GM12875 (cell line): ENCODE measurements around the gene KHDC4.
"Not testable (repeated sequence)": the region's sequence is repeated elsewhere in the genome, so short reads cannot be mapped to it uniquely, and the experiment has no call there.

ENCODE experiments used
- H3K4me3 ChIP-seq: one replicate; pipeline ENCODE4 v1.5.1; 2011; ENCODE audit warnings: low read depth, low read length, control low read depth
- TF ChIP-seq, protein P1 (sequence below): IDR thresholded peaks from 2 replicates; pipeline ENCODE4 v1.5.1; 2011; ENCODE audit warnings: low read depth, mild to moderate bottlenecking, control low read depth, inconsistent platforms, low read length, moderate library complexity, borderline replicate concordance; ENCODE audit not compliant: insufficient read depth

Gene KHDC4

GRCh38 chr1:155904261-155904660, 30.0 kb downstream of the KHDC4 start:
- TF ChIP-seq, protein P1, sequence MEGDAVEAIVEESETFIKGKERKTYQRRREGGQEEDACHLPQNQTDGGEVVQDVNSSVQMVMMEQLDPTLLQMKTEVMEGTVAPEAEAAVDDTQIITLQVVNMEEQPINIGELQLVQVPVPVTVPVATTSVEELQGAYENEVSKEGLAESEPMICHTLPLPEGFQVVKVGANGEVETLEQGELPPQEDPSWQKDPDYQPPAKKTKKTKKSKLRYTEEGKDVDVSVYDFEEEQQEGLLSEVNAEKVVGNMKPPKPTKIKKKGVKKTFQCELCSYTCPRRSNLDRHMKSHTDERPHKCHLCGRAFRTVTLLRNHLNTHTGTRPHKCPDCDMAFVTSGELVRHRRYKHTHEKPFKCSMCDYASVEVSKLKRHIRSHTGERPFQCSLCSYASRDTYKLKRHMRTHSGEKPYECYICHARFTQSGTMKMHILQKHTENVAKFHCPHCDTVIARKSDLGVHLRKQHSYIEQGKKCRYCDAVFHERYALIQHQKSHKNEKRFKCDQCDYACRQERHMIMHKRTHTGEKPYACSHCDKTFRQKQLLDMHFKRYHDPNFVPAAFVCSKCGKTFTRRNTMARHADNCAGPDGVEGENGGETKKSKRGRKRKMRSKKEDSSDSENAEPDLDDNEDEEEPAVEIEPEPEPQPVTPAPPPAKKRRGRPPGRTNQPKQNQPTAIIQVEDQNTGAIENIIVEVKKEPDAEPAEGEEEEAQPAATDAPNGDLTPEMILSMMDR = no peak

DNA sequence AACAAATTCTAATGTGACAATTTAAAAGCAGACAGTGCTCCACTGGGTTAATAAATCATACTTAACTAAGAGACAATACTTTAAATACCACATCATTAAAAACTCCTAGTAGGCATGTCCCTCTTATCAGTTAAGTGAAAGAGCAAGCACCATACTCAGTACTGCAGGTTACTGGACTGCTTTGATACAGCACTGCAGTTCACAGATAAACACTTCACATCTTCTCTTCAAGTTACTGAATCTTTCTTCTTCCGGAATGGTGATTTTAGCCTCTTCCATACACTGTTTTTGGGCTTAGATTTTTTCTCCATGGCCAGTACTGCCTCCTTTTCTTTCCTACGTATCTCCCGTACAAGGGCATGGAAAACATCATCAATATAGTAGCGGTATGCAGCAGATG, 34.1 kb downstream of the KHDC4 start:
- TF ChIP-seq, protein P1 = no peak
- H3K4me3 ChIP-seq = no peak overlapping the region

More at GRCh38 chr1:155904261-155904660, 30.0 kb downstream of the KHDC4 start:
- H3K4me3 ChIP-seq = no peak overlapping the region

DNA sequence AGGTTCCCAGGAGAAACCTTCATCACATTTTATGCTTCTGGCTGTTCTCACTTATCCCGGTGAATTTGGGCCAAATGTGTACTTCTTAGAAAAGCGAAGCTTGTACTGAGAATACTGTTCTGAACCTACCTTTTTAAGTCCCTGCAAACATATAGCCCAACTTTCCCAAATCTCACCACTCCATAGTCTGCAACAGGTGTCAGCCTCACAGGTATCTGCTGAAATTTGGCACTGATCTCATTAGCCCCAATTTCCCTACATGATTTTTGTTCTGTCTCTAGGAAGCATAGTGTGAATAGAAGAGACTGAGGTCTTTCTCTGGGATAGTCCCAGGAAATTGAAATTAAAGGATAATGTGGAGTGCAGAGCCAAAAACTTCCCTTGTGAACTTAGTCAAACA, 34.5 kb downstream of the KHDC4 start:
- TF ChIP-seq, protein P1 = no peak
- no peak overlapping the region for H3K4me3 ChIP-seq

DNA sequence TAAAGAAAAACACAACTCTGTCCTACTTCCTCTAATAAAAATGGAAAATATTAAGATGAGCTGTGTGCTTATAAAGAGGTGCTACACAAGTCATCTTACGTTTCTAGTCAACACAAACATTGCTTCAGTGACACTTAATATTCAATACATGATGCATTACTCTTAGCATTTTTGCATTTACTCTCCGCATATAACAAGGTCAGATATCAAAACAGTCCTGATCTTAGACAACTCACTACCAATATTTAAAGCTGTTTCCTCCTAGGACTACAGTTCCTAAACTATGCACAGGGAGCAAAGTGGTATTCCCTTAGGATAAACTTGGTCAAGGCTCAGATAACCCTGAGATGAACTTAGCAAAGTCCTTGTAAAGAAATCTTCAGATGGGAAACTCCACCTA, 35.3 kb downstream of the KHDC4 start:
- TF ChIP-seq, protein P1 = no peak
- no peak overlapping the region for H3K4me3 ChIP-seq

DNA sequence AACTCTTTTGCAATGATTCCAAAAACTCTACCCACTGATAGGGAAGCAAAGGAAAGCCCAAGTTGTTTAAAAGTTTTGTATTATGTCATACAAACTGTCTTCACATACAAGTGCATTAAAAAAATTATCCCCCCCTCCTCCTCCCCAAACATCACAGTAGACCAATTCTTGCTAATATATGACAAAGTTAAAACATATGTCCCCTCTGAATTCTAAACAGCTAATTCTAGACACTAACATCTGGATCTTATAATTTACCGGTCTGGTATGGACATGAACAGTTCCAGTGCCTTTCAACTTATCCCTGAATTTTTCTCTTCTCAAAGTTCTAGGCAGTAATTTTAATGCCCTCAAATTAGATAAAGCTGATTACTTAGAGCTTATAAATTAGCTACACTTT, 36.5 kb downstream of the KHDC4 start:
- TF ChIP-seq, protein P1 = no peak
- no peak overlapping the region for H3K4me3 ChIP-seq

DNA sequence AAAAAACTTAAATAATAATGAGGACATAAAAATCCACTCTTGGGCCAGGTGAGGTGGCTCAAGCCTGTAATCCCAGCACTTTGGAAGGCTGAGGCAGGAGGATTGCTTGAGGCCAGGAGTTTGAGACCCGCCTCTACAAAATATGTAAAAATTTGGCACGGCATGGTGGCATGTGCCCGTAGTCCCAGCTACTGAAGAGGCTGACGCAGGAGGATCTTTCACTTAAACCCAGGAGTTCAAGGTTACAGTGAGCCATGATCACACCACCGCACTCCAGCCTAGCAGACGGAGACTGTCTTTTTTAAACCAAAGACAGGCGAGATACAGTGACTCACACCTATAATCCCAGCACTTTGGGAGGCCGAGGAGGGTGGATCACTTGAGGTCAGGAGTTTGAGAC, 37.7 kb downstream of the KHDC4 start:
- H3K4me3 ChIP-seq = not testable (repeated sequence)

- H3K4me3 ChIP-seq = not testable (repeated sequence)
Observed at GRCh38 chr1:155895617-155896016, 38.6 kb downstream of the KHDC4 start.

GRCh38 chr1:155893389-155894142, 40.6 kb downstream of the KHDC4 start:
- TF ChIP-seq, protein P1 = no peak
- no peak overlapping the region for H3K4me3 ChIP-seq
